GM21529 (cell line): ENCODE data around the gene GLO1.
"Not testable (repeated sequence)": the region's sequence is repeated elsewhere in the genome, so short reads cannot be mapped to it uniquely, and the experiment has no call there.

Experiments
- ATAC-seq: cut with Tn5 transposase; IDR thresholded peaks from one replicate; pipeline ENCODE4 v1.9.1; 2021; ENCODE audit not compliant: unreplicated experiment

Gene GLO1

DNA sequence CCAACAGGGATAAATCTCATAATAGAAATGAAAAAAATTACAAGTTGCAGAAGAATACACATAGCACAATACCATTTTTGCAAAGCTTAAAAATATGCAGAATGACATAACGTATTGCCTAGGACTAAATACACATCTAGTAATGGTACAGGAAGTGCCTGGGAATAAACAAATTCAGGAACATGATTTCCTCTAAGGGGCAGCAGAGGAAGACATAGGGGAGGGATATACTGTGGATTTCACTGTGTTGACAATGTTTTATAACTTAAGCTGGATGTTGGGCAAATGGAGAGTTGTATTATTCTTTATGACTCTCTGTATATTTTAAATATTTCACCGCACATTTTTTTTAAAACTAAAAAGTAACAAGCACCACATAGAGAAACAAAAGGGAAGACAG, 5.6 kb upstream of the GLO1 start:
- ATAC-seq: no peak

- no peak for ATAC-seq
Observed at GRCh38 chr6:38705924-38706323, 3.0 kb upstream of the GLO1 start.

DNA sequence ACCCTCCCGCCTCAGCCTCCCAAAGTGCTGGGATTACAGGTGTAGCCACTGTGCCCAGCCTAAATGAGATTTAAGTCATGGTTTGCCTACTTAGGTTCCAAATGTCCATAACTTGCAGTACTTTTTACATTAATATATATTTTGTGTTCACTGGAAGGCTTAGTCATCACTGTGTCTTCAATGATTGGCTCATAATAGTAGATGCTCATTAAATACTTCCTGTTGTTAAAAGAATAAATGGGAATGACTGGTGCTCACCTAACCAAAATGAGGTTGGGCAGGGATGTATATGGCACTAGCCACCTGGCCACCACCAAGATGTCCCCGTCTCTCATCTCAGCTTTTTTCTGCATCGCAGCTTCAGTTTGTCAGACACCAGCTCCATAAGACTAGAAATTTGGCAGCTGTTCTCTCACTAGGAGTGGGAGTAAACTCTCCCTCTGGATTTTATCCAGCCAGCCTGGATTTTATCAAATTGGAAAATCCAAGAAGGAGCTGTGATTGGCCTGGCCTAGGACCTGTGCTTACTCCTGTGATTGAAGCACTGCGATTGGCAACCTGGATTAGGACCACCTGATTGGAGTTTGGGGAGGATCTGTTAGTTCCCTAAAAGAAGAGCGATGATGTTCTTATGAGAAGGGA, 1.1 kb upstream of the GLO1 start:
- no peak for ATAC-seq

DNA sequence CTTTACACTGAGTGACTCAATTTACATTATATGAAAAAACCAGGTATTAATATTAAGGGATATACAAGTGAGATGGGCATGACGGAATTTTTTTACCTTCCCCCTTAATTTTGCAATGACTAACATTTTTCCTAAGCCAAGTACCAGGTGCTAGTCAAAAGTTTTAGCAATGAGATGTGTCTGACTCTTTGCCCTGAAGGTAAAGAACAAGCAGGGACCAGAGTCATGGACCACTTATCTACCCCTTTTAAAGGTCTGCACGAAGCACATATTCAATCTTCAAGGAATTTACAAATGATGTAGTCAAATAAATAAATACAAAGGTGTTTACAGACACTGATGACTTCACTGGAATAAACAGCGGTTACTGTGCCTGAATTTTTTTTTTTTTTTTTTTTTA, 1.4 kb downstream of the GLO1 start:
- ATAC-seq: no peak

DNA sequence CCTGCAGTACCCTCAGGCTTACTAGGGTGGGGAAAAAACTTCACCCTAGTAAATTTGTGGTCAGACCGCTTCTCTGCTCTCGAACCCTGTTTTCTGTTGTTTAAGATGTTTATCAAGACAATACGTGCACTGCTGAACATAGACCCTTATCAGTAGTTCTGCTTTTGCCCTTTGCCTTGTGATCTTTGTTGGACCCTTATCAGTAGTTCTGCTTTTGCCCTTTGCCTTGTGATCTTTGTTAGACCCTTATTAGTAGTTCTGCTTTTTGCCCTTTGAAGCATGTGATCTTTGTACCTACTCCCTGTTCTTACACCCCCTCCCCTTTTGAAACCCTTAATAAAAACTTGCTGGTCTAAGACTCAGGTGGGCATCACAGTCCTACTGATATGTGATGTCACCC, 3.2 kb downstream of the GLO1 start:
- ATAC-seq: not testable (repeated sequence)

DNA sequence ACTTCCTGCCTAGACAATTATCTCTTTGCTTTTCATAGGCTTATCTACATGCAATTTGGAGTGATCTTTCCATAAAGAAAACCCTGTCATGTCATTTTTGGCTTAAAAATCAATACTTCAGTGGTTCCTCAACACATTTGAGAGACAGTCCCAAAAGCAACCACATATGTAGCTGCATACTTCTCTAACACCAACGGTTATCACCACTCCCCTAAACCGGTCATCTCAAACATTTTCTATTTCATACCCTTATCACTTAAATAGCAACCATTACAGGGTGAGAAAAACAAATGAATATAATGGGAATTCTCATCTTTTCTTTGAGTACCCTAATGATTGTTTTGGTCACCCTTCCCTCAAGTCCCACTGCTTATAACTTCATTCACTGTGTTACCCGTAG, 5.1 kb downstream of the GLO1 start:
- ATAC-seq: no peak

DNA sequence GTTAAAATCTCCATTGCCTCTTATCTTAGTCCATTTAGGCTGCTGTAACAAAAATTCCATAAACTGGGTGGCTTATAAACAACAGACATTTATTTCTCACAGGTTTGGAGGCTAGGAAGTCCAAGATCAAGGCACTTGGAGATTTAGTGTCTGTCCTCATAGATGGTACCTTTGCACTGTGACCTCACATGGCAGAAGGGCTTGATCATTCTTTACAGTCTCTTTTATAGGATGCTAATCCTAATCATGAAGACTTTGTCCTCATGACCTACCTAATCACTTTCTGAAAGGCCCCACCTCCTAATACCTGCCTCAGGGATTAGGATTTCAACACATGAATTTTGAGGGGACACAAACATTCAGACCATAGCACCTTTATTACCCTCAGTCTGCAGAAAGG, 6.6 kb downstream of the GLO1 start:
- ATAC-seq: no peak

DNA sequence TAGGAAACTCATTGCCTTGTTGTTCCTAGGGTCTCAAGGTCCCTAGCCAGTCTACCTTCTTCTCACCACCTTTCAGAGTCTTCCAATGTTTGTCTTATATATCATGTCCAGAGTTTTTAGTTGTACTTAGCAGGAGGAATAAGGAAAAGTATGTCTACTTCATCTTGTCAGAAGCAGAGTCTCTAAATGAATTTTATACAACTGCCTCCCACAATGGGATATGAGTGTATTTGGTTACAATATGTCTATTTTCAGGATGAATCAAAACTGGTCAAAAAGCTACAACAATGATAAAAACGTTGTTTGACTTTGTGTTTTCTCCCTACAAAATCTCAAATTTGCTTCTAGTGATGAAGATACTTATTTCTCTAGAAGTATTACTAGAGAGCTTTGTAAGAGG, 7.0 kb downstream of the GLO1 start:
- no peak for ATAC-seq

- no peak for ATAC-seq
Observed at GRCh38 chr6:38695227-38695900, 7.6 kb downstream of the GLO1 start.

GRCh38 chr6:38688579-38689087, 14.3 kb downstream of the GLO1 start:
- peak; percentile 74 for ATAC-seq

- ATAC-seq: no peak
Observed at GRCh38 chr6:38687549-38687948, 15.4 kb downstream of the GLO1 start.

GRCh38 chr6:38687043-38687353, 15.9 kb downstream of the GLO1 start:
- no peak for ATAC-seq

GRCh38 chr6:38686270-38687042, 16.5 kb downstream of the GLO1 start:
- ATAC-seq: no peak

- ATAC-seq: no peak
Observed at GRCh38 chr6:38684904-38685303, 18.0 kb downstream of the GLO1 start.

DNA sequence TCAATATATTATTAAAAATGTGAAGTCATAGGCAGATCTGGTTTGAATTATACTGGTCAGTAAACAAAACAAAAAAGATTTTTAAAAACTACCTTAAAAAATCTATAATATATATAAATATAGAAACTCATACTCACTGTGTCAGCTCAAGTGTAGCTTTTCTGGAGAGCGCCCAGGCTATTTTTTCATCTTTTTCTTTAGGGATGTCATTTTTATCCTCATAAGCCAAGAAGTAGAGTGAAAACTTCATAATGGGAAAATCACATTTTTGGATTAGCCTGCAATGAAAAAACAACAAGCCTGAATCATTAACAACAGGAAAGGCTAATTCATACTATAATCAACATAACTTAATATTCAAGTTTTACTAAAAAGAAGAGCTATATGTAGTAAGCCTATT, 18.7 kb downstream of the GLO1 start:
- no peak for ATAC-seq

DNA sequence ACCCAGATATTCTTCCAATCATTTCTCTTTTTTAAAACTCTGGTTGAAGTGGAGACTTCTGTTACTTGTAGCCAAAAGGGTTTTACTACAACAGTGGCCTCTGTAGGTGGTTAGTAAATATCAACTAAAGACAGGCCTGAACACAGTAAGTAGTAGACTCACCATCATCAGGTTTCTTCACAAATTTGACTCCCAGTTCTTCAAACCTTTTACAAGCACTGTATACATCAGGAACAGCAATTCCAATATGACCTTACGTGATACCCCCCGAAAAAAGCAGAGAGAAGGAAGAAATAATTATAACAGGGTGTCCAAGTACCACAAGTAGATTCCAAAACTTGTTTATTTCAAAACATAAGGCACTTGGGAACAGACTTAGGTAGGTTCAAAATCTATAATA, 21.1 kb downstream of the GLO1 start:
- no peak for ATAC-seq

DNA sequence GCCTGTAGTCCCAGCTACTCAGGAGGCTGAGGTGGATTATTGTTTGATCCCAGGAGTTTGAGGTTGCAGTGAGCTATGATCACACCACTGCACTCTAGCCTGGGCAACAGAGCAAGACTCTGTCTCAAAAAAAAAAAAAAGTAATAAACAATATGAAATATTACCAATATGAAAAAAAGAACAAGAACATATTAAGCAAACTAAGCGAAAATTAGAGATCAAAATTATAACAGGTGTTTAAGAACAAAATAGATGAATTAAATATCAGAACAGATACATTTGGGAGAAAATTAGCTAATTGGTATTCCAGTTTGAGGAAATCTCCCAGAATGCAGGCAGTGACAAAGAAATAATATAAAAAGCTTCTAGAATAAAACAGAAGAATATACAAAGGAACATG, 23.3 kb downstream of the GLO1 start:
- no peak for ATAC-seq

DNA sequence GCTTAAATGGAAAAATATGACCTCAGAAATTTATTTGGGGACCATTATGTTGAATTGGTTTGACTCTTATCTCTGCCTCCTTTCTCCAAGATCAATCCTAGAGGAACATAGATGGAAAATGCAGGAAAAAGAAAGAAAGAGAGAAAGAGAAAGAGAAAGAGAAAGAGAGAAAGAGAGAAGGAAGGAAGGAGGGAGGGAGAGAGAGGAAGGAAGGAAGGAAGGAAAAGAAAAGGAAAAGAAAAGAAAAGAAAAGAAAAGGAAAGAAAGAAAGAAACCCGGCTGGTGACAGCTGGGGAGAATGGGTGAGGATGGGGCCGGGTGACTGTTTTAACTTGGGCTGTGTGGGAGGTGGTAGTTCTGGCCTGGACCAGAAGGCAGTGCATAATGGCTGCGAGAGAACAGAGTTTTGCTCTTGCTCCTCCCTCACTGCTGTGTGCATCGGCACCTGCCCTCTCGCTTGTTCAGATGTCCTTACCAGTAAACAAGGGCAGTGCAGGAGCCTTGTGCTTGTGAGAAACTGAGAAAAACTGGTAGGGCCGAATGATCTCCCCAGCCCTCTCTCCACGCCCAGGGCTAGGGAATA, 24.7 kb downstream of the GLO1 start:
- ATAC-seq: no peak

GRCh38 chr6:38676974-38677544, 25.9 kb downstream of the GLO1 start:
- ATAC-seq: no peak

DNA sequence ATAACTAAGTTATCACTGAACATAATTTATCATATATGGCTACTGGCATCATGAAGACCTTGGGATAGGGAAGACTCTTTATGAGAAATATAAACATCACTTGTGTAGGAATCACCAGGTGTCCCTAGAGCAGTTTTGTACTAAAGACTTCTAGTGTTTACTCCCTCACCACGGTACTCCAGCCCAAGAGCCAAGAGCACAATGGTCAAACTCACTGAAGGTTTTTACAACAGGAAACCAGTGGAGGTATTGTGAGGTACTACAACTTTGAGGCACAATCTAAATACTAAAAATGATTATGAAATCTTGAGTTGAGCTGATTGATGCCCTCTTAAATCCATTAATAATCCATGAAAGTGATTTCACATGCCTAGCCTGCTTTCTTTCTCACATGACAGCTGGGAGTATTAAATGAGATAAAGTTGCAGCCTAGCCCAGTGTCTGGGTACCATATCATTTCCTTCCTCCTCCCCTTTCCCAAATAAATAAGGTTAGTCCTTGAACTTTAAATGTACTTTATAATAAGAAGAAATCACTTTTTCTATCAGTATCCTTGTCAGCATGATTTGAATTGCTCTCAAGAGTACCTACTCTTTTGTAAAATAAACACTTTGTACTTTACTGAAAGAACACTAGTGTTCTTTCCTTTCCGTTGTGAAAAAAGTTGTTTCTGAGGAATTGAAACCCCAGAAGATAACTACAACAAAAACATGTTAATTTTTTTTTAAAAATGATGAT, 26.5 kb downstream of the GLO1 start:
- ATAC-seq: peak; percentile 54
